CD4-positive, alpha-beta T cell treated with Interleukin-17A for 4 hours (primary cell): ENCODE data around the gene KLHL11.
"Not testable (repeated sequence)": the region's sequence is repeated elsewhere in the genome, so short reads cannot be mapped to it uniquely, and the experiment has no call there.

Experiments
- DNase-seq: peaks from one replicate; pipeline ENCODE4 v3.0.0-alpha.2; 2020; ENCODE audit warnings: mixed read lengths

Gene KLHL11

DNA sequence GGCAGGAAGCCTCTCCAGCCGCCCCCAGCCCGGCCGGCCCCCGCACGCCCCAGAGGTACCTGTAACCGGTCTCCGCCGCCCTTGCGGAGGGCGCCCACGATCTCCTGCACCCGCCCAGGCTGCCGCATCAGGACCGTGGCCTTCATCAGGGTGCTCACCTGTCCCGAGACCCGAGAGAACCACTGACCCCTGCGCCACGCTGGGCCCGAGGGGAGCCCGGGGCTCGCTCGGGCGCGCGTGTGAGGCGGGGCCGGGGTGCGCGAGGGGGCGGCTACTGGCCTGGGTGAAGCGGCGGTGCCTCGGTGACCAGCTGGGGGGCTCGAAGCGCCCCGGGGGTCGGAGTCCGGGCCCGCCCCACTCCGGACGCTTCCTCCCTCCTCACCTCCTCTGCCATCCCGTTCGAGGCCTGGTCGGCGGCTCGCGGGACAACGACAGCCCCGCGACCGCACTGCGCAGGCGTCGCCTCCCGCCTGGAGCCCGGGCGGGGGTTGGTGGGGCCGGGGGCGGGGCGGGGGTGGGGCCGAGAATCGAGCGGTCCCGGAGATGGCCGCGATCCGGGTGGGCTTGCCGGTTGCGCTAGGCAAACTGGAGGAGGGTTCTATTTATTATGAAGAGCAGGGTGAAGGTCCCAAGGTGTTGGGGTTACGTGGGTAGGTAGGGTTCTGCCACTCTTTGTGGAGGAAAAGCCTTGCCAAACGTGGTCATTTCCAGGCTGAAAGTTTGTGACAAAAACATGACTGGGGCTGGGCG, 29.2 kb downstream of the KLHL11 start, which contains the start of gene NT5C3B:
NT5C3B (minus strand) TSS at position 433 of the 750 bp plus-strand sequence; CDS start at position 394, 39 bp downstream.
- peak; percentile 82 for DNase-seq

DNA sequence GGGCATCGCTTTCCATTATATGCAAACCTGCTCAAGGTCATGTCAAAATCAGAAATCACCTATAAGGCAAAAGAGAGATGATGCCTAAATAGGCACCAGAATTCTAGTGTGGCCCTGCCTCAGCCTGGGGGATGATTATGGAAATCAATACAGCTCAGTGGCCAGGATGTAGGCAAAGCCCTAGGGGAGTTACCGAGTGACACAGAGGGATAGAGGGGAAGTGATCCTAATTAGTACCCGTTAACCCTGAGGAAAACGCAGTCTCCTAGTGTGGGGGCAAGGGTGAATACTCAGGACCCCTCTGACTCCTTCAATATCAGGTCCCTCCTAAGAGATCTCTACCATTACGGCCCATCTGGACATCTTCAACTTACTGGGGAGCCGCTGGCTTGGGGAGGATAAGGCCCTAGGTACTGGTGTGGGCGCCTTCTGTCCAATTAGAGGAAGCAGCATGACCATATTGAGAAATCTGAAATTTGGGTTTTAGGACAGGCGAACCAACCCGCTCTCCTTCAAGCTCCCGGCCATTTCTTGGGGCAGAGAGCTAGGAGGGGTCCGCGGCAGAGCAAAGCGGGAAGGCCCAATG, 29.9 kb downstream of the KLHL11 start:
- DNase-seq: no peak

DNA sequence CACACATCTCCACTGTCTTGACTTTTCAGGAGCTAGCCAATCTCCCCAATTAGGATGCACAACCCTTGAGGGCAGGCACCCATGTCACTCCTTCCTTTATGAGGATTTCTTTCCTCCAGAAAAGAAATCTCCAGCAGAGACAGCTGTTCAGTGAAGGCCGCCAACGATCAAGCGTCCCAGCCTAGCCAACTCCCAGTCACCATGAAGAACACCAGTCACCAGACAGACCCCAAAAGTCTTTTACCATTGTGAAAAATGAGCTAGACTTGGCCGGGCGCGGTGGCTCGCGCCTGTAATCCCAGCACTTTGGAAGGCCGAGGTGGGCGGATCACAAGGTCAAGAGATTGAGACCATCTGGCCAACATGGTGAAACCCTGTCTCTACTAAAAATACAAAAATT, 35.3 kb downstream of the KLHL11 start:
- DNase-seq: not testable (repeated sequence)

DNA sequence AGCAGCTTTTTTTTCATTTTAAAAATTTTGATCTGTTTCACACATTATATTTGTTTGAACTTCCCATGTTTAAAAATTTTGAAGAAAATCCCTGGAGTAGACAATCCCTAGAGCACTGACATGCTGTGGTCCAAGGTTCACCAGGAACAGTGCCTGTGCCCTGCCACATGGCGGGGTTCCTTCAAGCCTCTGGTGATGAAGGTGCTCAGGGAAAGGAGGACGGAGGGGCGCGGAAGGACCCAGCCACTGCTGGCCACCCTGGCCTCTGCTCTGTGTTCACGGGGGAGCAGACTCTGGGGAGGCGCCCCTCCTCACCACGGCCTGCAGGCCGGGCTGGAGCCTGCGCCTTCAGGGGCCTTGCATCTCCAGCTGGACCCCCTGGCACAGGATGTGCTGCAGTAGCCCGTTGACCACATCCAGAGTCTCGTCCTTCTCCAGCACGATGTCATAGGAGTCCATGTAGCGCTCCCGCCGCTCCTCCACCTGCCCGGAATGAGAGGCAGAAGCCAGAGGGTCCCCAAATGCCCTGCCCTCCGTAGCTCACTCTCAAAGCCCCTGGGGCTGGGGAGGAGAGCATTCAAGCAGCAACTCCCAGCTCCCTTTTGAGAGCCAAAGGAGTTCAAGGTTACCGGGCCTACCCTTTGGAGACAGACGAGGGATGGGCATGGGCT, 39.9 kb downstream of the KLHL11 start:
- no peak for DNase-seq

DNA sequence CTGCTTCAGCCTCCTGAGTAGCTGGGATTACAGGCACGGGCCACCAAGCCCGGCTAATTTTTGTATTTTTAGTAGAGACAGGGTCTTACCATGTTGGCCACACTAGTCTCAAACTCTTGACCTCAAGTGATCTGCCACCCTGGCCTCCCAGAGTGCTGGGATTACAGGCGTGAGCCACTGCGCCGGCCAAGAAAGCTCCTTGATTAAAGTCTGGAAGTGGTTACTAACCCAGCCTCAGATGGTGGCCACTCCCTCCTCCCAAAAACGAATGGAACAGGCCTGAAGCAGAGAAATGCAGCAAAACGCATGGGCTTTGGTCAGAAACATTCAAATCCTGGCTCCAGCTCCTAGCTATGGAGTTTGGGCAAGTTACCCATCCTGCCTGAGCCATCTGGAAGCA, 41.1 kb downstream of the KLHL11 start:
- DNase-seq: no peak

DNA sequence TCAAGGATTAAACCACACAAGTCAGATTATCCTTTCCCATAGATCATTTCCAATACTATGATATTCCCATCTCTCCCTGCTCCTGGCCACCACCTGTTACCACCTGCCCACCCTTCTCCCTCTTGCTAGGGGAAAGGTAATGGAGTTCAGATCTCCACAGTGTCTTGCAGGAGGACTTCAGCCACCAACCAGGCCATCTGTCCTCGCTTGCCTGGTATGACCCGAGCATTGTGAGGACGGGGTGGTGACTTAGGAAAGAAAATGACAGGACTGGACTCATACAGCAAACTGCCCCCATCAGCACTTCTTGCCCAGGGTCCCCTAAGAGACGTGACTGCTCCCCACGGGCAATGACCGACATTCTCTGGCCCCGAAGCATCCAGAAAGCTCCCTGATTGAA, 41.6 kb downstream of the KLHL11 start:
- DNase-seq: no peak

DNA sequence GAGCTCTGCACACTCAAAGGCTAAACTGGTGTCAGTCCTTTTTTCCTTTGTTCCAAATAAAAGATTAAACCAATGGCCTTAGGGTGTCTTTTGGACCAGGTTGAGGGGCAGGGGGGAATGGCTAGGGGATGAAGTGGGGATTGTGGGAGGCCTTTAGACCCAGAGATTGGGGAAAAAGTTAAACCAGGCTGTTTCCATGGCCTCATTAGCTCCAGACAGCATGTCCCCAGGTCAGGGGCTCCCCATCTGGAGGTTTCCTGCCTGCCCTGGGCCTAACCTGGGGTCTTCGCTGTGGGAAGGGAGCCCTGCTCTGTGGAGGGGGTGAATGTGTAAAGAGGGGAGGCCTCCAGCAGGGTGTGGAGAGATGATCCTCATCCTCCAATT, 42.1 kb downstream of the KLHL11 start:
- DNase-seq: no peak

DNA sequence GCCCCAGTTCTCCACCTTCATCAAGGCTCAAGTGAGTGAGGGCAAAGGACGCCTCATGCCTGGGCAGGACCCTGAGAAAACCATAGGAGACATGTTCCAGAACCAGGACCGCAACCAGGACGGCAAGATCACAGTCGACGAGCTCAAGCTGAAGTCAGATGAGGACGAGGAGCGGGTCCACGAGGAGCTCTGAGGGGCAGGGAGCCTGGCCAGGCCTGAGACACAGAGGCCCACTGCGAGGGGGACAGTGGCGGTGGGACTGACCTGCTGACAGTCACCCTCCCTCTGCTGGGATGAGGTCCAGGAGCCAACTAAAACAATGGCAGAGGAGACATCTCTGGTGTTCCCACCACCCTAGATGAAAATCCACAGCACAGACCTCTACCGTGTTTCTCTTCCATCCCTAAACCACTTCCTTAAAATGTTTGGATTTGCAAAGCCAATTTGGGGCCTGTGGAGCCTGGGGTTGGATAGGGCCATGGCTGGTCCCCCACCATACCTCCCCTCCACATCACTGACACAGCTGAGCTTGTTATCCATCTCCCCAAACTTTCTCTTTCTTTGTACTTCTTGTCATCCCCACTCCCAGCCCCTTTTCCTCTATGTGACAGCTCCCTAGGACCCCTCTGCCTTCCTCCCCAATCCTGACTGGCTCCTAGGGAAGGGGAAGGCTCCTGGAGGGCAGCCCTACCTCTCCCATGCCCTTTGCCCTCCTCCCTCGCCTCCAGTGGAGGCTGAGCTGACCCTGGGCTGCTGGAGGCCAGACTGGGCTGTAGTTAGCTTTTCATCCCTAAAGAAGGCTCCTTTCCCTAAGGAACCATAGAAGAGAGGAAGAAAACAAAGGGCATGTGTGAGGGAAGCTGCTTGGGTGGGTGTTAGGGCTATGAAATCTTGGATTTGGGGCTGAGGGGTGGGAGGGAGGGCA, 42.7 kb downstream of the KLHL11 start:
- no peak for DNase-seq

DNA sequence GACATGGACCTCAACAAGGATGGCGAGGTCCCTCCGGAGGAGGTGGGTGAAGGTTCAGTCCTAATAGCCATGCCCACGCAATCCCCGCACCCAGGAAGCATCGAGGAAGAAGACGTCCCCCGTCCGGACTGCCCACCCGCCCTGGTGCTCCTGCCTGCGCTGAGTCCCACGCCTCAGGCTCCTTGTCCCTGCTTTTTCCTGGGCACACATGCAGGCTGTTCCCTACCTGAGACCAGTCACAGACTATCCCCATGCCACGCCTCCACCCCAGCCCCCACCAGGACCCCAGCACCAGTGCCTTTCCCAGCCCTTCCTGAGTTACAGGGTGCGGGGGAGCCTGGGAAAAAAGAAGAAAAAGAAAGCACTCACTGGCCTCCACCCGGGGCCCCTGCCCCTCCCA, 43.4 kb downstream of the KLHL11 start:
- DNase-seq: no peak

DNA sequence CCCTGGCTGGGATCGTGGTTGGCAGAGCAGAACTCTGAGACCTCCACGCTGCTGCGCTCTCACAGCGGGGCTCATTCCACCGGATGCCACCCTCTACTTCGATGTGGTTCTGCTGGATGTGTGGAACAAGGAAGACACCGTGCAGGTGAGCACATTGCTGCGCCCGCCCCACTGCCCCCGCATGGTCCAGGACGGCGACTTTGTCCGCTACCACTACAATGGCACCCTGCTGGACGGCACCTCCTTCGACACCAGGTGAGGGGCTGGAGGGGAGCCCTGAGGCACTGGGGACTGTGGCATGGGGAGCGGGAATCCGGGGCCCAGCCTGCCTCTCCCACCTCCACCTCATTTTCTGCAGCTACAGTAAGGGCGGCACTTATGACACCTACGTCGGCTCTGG, 47.2 kb downstream of the KLHL11 start:
- DNase-seq: no peak

DNA sequence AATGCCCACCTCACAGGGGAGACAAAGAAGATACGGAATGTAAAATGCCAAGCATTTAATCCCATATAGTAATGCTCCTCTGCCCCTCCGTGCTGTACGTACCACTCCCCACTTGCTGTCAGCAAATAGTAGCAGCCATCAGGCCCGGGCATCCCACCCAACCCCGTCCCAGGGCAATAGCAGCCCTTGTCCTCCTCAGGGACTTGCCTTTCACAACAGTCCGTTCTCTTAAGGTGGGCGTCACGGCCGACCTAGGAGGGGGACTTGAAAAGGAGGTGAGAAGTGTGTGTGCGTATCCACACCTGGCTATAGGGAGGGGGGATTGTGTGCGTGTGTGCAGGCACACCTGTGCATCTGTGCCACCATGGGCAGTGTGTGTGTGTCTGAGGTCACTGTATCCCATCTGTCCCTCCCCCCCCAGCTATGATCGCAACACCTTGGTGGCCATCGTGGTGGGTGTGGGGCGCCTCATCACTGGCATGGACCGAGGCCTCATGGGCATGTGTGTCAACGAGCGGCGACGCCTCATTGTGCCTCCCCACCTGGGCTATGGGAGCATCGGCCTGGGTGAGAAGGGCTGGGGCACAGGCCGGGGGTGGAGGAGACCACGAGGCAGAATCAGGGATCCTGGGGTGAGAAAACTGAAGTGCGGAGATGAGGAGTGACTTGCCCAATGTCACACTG, 48.4 kb downstream of the KLHL11 start:
- DNase-seq: no peak

DNA sequence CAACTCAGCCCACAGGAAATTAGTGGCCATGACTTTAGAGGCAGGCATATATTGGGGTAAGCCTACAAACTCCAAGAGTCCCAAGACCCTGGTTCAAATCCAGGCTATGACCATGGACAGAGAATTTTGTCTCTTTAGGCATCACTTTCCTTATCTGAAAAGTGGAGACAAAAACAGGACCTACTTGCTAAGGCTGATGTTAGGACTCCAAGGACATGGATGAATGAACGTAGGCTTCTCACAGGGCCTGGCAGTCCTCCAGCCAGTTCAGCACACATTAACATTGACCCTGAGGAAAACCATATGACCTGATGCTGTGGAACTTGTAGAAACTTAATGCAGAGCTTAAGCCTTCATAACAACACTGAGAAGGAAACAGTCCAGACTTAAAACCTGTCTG, 51.0 kb downstream of the KLHL11 start:
- DNase-seq: no peak

DNA sequence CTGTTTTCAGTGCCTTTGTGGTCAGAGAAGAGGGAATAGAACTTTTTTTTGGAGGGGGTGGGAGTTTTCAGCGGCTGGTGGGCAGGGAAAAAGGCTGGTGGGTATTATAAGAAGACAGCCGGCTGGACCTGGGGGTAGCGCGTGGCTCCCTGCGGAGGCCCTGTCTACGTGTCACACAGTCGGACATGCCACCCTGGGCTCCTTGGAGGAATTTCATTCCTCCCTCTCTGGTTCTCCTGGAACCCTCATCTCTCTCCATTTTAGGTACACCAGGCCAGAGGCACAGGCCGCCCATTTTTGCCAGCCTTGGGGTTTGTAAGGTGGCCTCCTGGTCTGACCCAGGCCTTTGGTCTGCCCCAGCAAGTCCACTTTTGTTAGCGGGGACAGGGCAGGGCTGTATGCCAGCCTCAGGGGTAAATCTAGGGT, 51.5 kb downstream of the KLHL11 start:
- DNase-seq: no peak

DNA sequence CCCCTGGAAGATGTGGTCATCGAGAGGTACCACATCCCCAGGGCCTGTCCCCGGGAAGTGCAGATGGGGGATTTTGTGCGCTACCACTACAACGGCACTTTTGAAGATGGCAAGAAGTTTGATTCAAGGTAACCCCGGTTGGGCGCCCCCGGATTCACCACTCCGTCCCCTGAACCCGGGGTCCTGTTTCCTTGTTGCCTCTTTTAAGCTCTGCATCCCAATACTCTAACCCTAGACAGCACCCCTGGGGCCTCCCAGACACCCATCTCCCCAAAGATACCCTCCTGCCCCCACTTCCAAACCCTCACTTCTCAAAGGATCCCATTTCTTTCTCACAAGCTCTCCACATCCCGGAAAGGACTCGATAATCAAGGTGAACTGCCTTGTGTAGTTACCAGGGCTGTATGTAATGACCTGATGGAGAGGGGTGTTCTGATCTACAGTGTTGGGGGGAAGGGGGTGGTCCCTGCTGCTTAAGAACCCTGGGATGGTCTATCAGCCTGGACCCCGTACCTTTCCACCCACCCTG, 52.0 kb downstream of the KLHL11 start:
- DNase-seq: no peak

DNA sequence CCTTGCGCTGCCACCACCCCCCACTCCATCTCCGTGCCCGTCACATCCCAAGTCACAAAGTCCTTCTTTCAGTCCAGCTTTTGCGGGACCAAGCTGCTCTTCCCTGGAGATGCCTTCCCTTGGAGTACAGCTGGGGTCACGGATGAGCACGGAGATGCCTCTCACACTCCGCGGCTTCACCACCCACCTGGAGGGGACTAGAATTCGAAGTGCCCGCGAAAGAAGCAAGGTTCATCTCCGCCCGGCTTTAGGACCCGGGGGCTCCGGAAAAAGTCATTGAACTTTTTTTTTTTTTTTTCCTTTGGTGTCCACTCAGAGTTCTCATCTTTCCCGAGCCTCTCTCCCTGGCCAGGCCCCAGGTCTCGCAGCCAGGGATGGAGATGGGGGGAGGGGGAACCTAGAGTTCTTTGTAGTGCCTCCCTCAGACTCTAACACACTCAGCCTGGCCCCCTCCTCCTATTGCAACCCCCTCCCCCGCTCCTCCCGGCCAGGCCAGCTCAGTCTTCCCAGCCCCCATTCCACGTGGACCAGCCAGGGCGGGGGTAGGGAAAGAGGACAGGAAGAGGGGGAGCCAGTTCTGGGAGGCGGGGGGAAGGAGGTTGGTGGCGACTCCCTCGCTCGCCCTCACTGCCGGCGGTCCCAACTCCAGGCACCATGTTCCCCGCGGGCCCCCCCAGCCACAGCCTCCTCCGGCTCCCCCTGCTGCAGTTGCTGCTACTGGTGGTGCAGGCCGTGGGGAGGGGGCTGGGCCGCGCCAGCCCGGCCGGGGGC, 52.7 kb downstream of the KLHL11 start, which contains the start of gene FKBP10:
FKBP10 (plus strand) TSS at position 624 of the 771 bp plus-strand sequence; CDS start at position 655, 31 bp downstream.
- DNase-seq: peak; percentile 49

DNA sequence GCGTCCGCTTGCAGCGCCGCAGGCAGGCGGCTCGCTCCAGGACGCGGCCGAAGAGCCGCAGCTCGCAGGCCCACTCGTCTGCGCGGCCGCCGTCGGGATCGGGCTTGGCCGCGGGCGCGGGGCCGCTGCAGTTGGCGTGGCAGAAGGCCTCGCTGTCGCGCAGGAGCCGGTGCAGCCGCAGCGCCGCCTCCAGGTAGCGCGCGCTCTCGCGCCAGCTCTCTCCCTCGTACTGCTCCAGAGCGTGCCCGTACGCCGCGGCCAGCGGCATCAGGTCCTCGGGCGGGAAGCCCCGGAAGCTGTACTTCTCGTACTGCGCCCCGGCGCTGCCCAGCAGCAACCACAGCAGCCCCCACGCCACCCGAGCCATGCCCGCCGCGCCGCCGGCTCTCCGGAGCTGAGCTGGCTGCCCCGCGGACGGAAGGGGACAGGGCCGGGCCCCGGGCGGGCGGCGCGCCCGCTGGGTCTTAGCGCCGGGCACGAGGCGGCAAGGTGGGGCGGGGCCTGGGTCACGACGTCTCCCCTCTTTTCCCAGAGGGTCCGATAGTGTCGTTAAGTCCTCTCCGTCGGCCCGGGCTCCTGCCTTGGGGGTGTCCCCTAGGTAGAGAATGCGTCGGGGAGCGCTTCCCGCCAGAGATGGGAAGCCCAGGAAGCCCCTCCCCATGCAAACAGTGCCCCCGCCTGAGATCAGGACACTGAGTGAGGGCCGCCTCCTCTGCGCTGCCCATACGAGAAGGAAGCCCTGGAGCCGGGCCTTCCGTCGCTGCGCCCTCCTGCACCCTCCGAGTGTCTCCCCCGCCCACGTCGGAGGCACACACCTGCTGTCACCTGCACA, 53.5 kb downstream of the KLHL11 start, which contains the start of gene P3H4:
P3H4 (minus strand) TSS at position 401 of the 832 bp plus-strand sequence; CDS start at position 367, 34 bp downstream.
- DNase-seq: peak; percentile 80

DNA sequence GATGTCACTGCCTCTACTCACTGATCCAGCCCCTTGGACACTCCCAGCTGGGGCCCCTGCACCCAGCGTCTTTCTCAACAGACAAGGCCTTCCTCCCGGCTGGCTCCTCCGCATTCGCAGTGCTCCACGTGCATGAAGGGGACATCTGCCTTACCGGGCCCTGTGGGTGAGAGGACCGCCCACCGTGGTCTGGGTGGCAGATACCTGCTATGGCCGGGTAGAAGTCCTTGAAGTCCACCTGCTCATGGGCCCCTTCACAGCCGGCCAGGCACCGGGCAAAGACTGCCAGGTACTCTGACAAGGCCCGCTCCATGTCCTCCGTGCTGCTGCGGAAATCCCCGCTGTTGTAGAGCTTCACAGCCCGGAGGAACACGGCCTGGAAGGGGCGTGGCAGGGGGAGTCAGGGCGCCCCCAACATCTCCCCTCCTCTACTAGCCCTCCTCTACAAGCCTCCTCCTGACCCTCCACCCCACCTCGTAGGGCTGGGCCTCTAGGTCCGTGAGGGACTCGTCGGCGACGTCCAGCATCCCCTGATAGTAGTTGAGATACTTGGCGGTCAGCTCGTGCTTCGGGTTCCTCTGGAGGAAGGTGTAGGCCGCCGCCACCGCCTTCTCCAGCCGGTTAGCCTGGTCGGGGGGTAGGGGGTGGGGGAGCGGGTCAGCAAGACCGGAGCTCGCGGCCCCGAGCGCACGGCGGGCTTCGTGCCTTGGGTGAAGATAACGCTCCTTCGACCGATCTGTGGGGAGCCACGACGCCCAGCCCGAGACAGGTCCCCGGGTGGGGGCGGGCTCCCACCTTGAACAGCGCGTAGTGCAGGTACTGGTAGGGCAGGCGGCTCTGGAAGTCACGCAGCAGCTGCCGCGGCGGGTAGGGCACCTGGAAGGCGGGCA, 54.3 kb downstream of the KLHL11 start:
- DNase-seq: no peak

DNA sequence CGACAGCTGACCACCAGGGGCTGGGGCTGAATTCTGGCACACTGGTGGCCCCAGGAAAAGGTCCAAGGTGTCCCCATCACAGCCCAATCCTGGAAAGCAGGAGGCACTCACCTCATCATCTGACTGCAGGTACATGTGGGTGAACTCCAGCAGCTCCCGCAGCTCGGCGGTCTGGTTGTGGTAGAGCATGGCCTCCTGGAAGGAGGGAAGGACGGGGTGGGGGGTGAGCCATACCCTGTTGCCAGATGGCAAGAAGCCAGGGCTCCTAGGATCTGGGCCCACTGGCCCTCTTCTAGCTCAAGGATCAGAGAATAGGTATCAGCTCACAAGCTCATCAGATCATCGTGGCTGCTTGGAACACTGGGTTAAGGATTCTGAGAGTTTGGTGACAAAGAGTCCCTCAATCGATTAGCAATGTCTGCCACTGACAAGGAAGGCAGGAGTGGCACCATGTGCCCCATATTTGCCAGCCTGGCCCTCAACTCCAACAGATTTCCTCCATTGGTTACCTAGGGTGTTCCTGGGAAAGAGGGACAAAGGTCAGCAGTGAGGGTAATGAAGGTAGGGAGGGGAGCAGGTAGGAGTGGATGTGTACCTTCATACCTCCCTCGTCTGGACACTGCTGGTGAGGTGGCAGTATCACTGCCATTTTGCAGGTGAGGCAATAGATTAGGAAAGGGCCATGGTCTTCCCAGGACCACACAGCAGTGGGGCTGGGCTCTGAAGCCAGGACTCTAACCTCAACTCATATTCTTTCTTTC, 58.4 kb downstream of the KLHL11 start:
- no peak for DNase-seq
